Epithelial cell of proximal tubule (primary cell): Measurements from ENCODE around the gene COL5A1. TPM values are rescaled to one million over a fixed set of nuclear protein-coding genes. Genes with fewer than 3 reads are reported as not detected.

Source experiments
- DNase-seq: peaks from one replicate; pipeline ENCODE4 v3.0.0-alpha.2; 2011; ENCODE audit warnings: low read depth
- H3K4me3 ChIP-seq: 2 replicates; pipeline ENCODE4 v1.5.1; 2011; ENCODE audit warnings: low read depth, mild to moderate bottlenecking, low read length
- CTCF ChIP-seq: conservative IDR thresholded peaks from 2 replicates; pipeline ENCODE4 v1.5.1; 2012; ENCODE audit warnings: low read depth, mild to moderate bottlenecking, low read length
- total RNA-seq: library from RNA; depleted of rRNA; stranded (reverse); fragments of >200 nt; gene quantifications from 2 replicates; pipeline ENCODE4 v1.2.3, GENCODE V29; 2015

The COL5A1 gene
- total RNA-seq, 1 donor from 2014 or later = 16.0 TPM

- no peak for DNase-seq
- peak; percentile 64 for TF ChIP-seq CTCF
- H3K4me3 ChIP-seq = no peak overlapping the region
These were observed 97.5 kb downstream of the COL5A1 start for GRCh38 chr9:134738869-134739659.

- no peak for DNase-seq
- no peak for TF ChIP-seq CTCF
- H3K4me3 ChIP-seq = no peak overlapping the region
These were observed 98.0 kb downstream of the COL5A1 start for GRCh38 chr9:134739660-134739968.

GRCh38 chr9:134740071-134740470 lies 98.5 kb downstream of the COL5A1 start:
- H3K4me3 ChIP-seq = no peak overlapping the region
- no peak for DNase-seq
- no peak for TF ChIP-seq CTCF

GRCh38 chr9:134741846-134742245 lies 100.2 kb downstream of the COL5A1 start:
- no peak for TF ChIP-seq CTCF
- H3K4me3 ChIP-seq = no peak overlapping the region
- DNase-seq = no peak

GRCh38 chr9:134742822-134743535 lies 101.4 kb downstream of the COL5A1 start:
- DNase-seq = no peak
- no peak for TF ChIP-seq CTCF
- H3K4me3 ChIP-seq = no peak overlapping the region

GRCh38 chr9:134743853-134744252 lies 102.2 kb downstream of the COL5A1 start:
- DNase-seq = no peak
- no peak for TF ChIP-seq CTCF
- no peak overlapping the region for H3K4me3 ChIP-seq
